ENCODE results near the gene GPR26.

Gene GPR26

GRCh38 chr10:123633106-123633505, 33.0 kb upstream of the GPR26 start:
- Histone ChIP-seq H4K12ac (ENCODE audit: low read depth, low read length) (no peak overlapping the region), H3K27ac (ENCODE audit: low read depth, low read length) (no peak overlapping the region), H2BK5ac (ENCODE audit: low read depth, low read length, poor library complexity) (no peak overlapping the region), H3K9me3 (ENCODE audit: insufficient read depth, low read depth, low read length) (peaks cover 2% of the 10 kb centered on the region), H3K23ac (ENCODE audit: low read length) (no peak overlapping the region), H3K79me2 (ENCODE audit: control insufficient read depth, insufficient read depth, low read length, poor library complexity) (no peaks in the 10 kb centered on the region), H2BK120ac (ENCODE audit: insufficient read depth, low read length, poor library complexity) (no peak overlapping the region), H2BK12ac (ENCODE audit: low read length) (no peak overlapping the region), H3K79me1 (ENCODE audit: low read length) (no peaks in the 10 kb centered on the region), H3K18ac (ENCODE audit: low read length) (no peak overlapping the region), H3K4me1 (ENCODE audit: control insufficient read depth in 1 of 2, insufficient read depth in 2 of 2, low read length in 2 of 2) (peaks cover 6 to 16% of the 10 kb centered on the region in 2 experiments), H3K4me3 (ENCODE audit: low read depth, low read length) (no peak overlapping the region), H4K8ac (ENCODE audit: low read depth, low read length) (no peak overlapping the region), H2AFZ (ENCODE audit: insufficient read depth, low read length, poor library complexity) (no peak overlapping the region), H4K91ac (ENCODE audit: low read depth, low read length) (no peak overlapping the region), H3K9ac (ENCODE audit: low read length) (no peak overlapping the region), H2AK5ac (ENCODE audit: low read length) (no peak overlapping the region), H3K4me2 (ENCODE audit: low read length) (no peak overlapping the region), H3K4ac (ENCODE audit: low read depth, low read length) (no peak overlapping the region), H3K14ac (ENCODE audit: low read length) (no peak overlapping the region), H3K27me3 (ENCODE audit: insufficient read depth, low read length) (no peaks in the 10 kb centered on the region), H3K36me3 (ENCODE audit: control insufficient read depth in 1 of 2, insufficient read depth in 2 of 2, low read length in 2 of 2) (no peaks in the 10 kb centered on the region)
- WGBS (ENCODE audit: extremely low coverage, insufficient coverage, insufficient read length), result no CpG with 5 or more reads among the region's 3 CpGs
- no peak for DNase-seq

- no CpG with 5 or more reads among the region's 5 CpGs for WGBS (ENCODE audit: extremely low coverage, insufficient coverage, insufficient read length)
Measured at GRCh38 chr10:123633636-123634035, 32.5 kb upstream of the GPR26 start.

GRCh38 chr10:123634221-123634620, 31.9 kb upstream of the GPR26 start:
- H3K4me3 ChIP-seq (ENCODE audit: low read depth, low read length), result no peak overlapping the region
- no peak overlapping the region for H2BK12ac ChIP-seq (ENCODE audit: low read length)
- H2AFZ ChIP-seq (ENCODE audit: insufficient read depth, low read length, poor library complexity), result no peak overlapping the region
- no peak overlapping the region for H3K4ac ChIP-seq (ENCODE audit: low read depth, low read length)
- no peak overlapping the region for H4K12ac ChIP-seq (ENCODE audit: low read depth, low read length)
- no peak overlapping the region for H3K18ac ChIP-seq (ENCODE audit: low read length)
- peaks cover 6 to 18% of the 10 kb centered on the region in 2 experiments for H3K4me1 ChIP-seq (ENCODE audit: control insufficient read depth in 1 of 2, insufficient read depth in 2 of 2, low read length in 2 of 2)
- H3K4me2 ChIP-seq (ENCODE audit: low read length), result no peak overlapping the region
- no peak overlapping the region for H3K23ac ChIP-seq (ENCODE audit: low read length)
- H2AK5ac ChIP-seq (ENCODE audit: low read length), result no peak overlapping the region
- WGBS (ENCODE audit: extremely low coverage, insufficient coverage, insufficient read length), result no CpG with 5 or more reads among the region's 6 CpGs
- no peak overlapping the region for H4K91ac ChIP-seq (ENCODE audit: low read depth, low read length)
- H3K9me3 ChIP-seq (ENCODE audit: insufficient read depth, low read depth, low read length), result peaks cover 2% of the 10 kb centered on the region
- no peak overlapping the region for H3K27ac ChIP-seq (ENCODE audit: low read depth, low read length)
- H2BK120ac ChIP-seq (ENCODE audit: insufficient read depth, low read length, poor library complexity), result no peak overlapping the region
- no peak overlapping the region for H2BK5ac ChIP-seq (ENCODE audit: low read depth, low read length, poor library complexity)
- no peak overlapping the region for H4K8ac ChIP-seq (ENCODE audit: low read depth, low read length)
- DNase-seq, result no peak
- H3K9ac ChIP-seq (ENCODE audit: low read length), result no peak overlapping the region
- no peaks in the 10 kb centered on the region for H3K27me3 ChIP-seq (ENCODE audit: insufficient read depth, low read length)
- H3K36me3 ChIP-seq (ENCODE audit: control insufficient read depth in 1 of 2, insufficient read depth in 2 of 2, low read length in 2 of 2), result no peaks in the 10 kb centered on the region
- H3K79me2 ChIP-seq (ENCODE audit: control insufficient read depth, insufficient read depth, low read length, poor library complexity), result no peaks in the 10 kb centered on the region
- no peak overlapping the region for H3K14ac ChIP-seq (ENCODE audit: low read length)
- no peaks in the 10 kb centered on the region for H3K79me1 ChIP-seq (ENCODE audit: low read length)

More at GRCh38 chr10:123633636-123634035, 32.5 kb upstream of the GPR26 start:
- H3K36me3 ChIP-seq (ENCODE audit: control insufficient read depth in 1 of 2, insufficient read depth in 2 of 2, low read length in 2 of 2), result no peaks in the 10 kb centered on the region
- no peak overlapping the region for H2AFZ ChIP-seq (ENCODE audit: insufficient read depth, low read length, poor library complexity)
- H4K91ac ChIP-seq (ENCODE audit: low read depth, low read length), result no peak overlapping the region
- H3K9me3 ChIP-seq (ENCODE audit: insufficient read depth, low read depth, low read length), result peaks cover 2% of the 10 kb centered on the region
- no peak overlapping the region for H3K4ac ChIP-seq (ENCODE audit: low read depth, low read length)
- H3K4me2 ChIP-seq (ENCODE audit: low read length), result no peak overlapping the region
- H2BK12ac ChIP-seq (ENCODE audit: low read length), result no peak overlapping the region
- H3K4me1 ChIP-seq (ENCODE audit: control insufficient read depth in 1 of 2, insufficient read depth in 2 of 2, low read length in 2 of 2), result peaks cover 6 to 16% of the 10 kb centered on the region in 2 experiments
- no peak overlapping the region for H2BK5ac ChIP-seq (ENCODE audit: low read depth, low read length, poor library complexity)
- H4K12ac ChIP-seq (ENCODE audit: low read depth, low read length), result no peak overlapping the region
- no peaks in the 10 kb centered on the region for H3K27me3 ChIP-seq (ENCODE audit: insufficient read depth, low read length)
- no peak for DNase-seq
- no peaks in the 10 kb centered on the region for H3K79me1 ChIP-seq (ENCODE audit: low read length)
- H3K4me3 ChIP-seq (ENCODE audit: low read depth, low read length), result no peak overlapping the region
- no peak overlapping the region for H2AK5ac ChIP-seq (ENCODE audit: low read length)
- no peak overlapping the region for H3K23ac ChIP-seq (ENCODE audit: low read length)
- H4K8ac ChIP-seq (ENCODE audit: low read depth, low read length), result no peak overlapping the region
- no peak overlapping the region for H3K14ac ChIP-seq (ENCODE audit: low read length)
- no peaks in the 10 kb centered on the region for H3K79me2 ChIP-seq (ENCODE audit: control insufficient read depth, insufficient read depth, low read length, poor library complexity)
- H3K27ac ChIP-seq (ENCODE audit: low read depth, low read length), result no peak overlapping the region
- no peak overlapping the region for H3K9ac ChIP-seq (ENCODE audit: low read length)
- no peak overlapping the region for H3K18ac ChIP-seq (ENCODE audit: low read length)
- H2BK120ac ChIP-seq (ENCODE audit: insufficient read depth, low read length, poor library complexity), result no peak overlapping the region

GRCh38 chr10:123635131-123635530, 31.0 kb upstream of the GPR26 start:
- H3K9ac ChIP-seq (ENCODE audit: low read length), result no peak overlapping the region
- no peak overlapping the region for H3K23ac ChIP-seq (ENCODE audit: low read length)
- no peak overlapping the region for H3K18ac ChIP-seq (ENCODE audit: low read length)
- no peak overlapping the region for H3K14ac ChIP-seq (ENCODE audit: low read length)
- no peak overlapping the region for H3K4me2 ChIP-seq (ENCODE audit: low read length)
- H3K9me3 ChIP-seq (ENCODE audit: insufficient read depth, low read depth, low read length), result peaks cover 2% of the 10 kb centered on the region
- no peak overlapping the region for H3K4me3 ChIP-seq (ENCODE audit: low read depth, low read length)
- no peak overlapping the region for H4K12ac ChIP-seq (ENCODE audit: low read depth, low read length)
- no peak overlapping the region for H2BK12ac ChIP-seq (ENCODE audit: low read length)
- no peak overlapping the region for H3K27ac ChIP-seq (ENCODE audit: low read depth, low read length)
- no peaks in the 10 kb centered on the region for H3K36me3 ChIP-seq (ENCODE audit: control insufficient read depth in 1 of 2, insufficient read depth in 2 of 2, low read length in 2 of 2)
- H3K4me1 ChIP-seq (ENCODE audit: control insufficient read depth in 1 of 2, insufficient read depth in 2 of 2, low read length in 2 of 2), result peaks cover 11 to 24% of the 10 kb centered on the region in 2 experiments
- no peak overlapping the region for H2BK120ac ChIP-seq (ENCODE audit: insufficient read depth, low read length, poor library complexity)
- no peaks in the 10 kb centered on the region for H3K27me3 ChIP-seq (ENCODE audit: insufficient read depth, low read length)
- DNase-seq, result no peak
- WGBS (ENCODE audit: extremely low coverage, insufficient coverage, insufficient read length), result no CpG with 5 or more reads among the region's 5 CpGs
- H3K79me2 ChIP-seq (ENCODE audit: control insufficient read depth, insufficient read depth, low read length, poor library complexity), result no peaks in the 10 kb centered on the region
- no peak overlapping the region for H3K4ac ChIP-seq (ENCODE audit: low read depth, low read length)
- H2AFZ ChIP-seq (ENCODE audit: insufficient read depth, low read length, poor library complexity), result no peak overlapping the region
- no peak overlapping the region for H2BK5ac ChIP-seq (ENCODE audit: low read depth, low read length, poor library complexity)
- H3K79me1 ChIP-seq (ENCODE audit: low read length), result no peaks in the 10 kb centered on the region
- no peak overlapping the region for H4K8ac ChIP-seq (ENCODE audit: low read depth, low read length)
- H4K91ac ChIP-seq (ENCODE audit: low read depth, low read length), result no peak overlapping the region
- no peak overlapping the region for H2AK5ac ChIP-seq (ENCODE audit: low read length)

Data from trophoblast cell (in vitro differentiated cells and primary cell).